Purkinje cell (primary cell): ENCODE results near the gene CYP2C8. TPM values are rescaled to one million over a fixed set of nuclear protein-coding genes. Genes with fewer than 3 reads are reported as not detected.

Experiments
- polyA plus RNA-seq: library from polyadenylated mRNA; unstranded; fragments of >200 nt; fragmentation: Nextera tagmentation; gene quantifications from 2 replicates; pipeline ENCODE4 v1.2.1, GENCODE V29; 2014

The CYP2C8 gene
- polyA plus RNA-seq = 6.0 and 6.8 TPM in 2 replicates

DNA sequence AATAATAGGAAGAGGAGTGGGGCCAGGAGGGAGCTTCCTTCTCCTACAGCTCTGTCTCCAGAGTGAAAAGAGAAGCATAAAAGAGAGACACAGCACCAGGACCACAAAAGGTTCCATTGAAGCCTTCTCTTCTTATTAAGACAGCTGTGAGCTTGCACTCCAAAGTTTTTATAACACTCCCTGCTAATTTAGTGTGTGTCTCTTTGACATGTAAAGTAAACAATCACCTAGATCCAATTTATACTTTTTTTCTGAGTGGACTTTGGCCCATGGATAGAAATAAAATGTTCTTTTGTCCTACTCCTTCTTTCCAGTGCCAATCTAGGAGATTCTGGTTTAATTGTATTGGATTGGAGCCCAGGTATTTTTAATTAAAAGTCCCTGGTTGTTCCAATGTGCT is at the start of gene CYP2C8:
CYP2C8 (minus strand) TSS at position 212 of the 400 bp plus-strand sequence; CDS start at position 117, 95 bp downstream.

Other genes starting within 250 kb of the CYP2C8 start
- gene CYP2C9, start 130.8 kb downstream of the CYP2C8 start, polyA plus RNA-seq = 0.66 and 2.0 TPM in 2 replicates
- gene ACSM6, start 124.7 kb upstream of the CYP2C8 start, polyA plus RNA-seq = not detected in 2 replicates
- 3.7 TPM in 1 of 2 replicates, not detected in the other for gene PDLIM1, start 221.5 kb upstream of the CYP2C8 start, polyA plus RNA-seq